Neural progenitor cell (in vitro differentiated cells): ENCODE results near the gene UBQLN3. TPM values are rescaled to one million over a fixed set of nuclear protein-coding genes. Genes with fewer than 3 reads are reported as not detected.

ENCODE experiments used
- DNase-seq: peaks from one replicate; pipeline ENCODE4 v3.0.0-alpha.2; 2016; ENCODE audit warnings: low spot score
- H2AFZ ChIP-seq: fragments of 200-600 bp; sonication (generic); replicated peaks from 2 replicates; pipeline ENCODE4 v1.6.1; 2016; ENCODE audit warnings: antibody characterized with exemption
- H3F3A ChIP-seq: fragments of 200-600 bp; sonication (generic); 2 replicates; pipeline ENCODE4 v1.6.1; 2016; ENCODE audit warnings: antibody characterized with exemption, low read depth
- H3K27ac ChIP-seq: fragments of 200-600 bp; sonication (generic); 2 replicates; pipeline ENCODE4 v1.5.1; 2016; ENCODE audit warnings: mild to moderate bottlenecking
- H3K27me3 ChIP-seq: fragments of 200-600 bp; sonication (generic); 2 replicates; pipeline ENCODE4 v1.6.1; 2016; ENCODE audit warnings: mild to moderate bottlenecking, moderate library complexity
- H3K36me3 ChIP-seq: fragments of 200-600 bp; sonication (generic); 2 replicates; pipeline ENCODE4 v1.5.1; 2016
- H3K4me1 ChIP-seq: fragments of 200-600 bp; sonication (generic); 2 replicates; pipeline ENCODE4 v1.6.1; 2016; ENCODE audit warnings: mixed run types
- H3K4me2 ChIP-seq: fragments of 200-600 bp; sonication (generic); 2 replicates; pipeline ENCODE4 v1.6.1; 2016
- H3K4me3 ChIP-seq: fragments of 200-600 bp; sonication (generic); 2 replicates; pipeline ENCODE4 v1.5.1; 2016
- H3K79me2 ChIP-seq: fragments of 200-600 bp; sonication (generic); 2 replicates; pipeline ENCODE4 v1.6.1; 2016; ENCODE audit warnings: low read depth
- H3K9ac ChIP-seq: fragments of 200-600 bp; sonication (generic); 2 replicates; pipeline ENCODE4 v1.6.1; 2016
- H3K9me3 ChIP-seq: fragments of 200-600 bp; sonication (generic); 2 replicates; pipeline ENCODE4 v1.5.1; 2016; ENCODE audit warnings: low read depth
- H4K20me1 ChIP-seq: fragments of 200-600 bp; sonication (generic); 2 replicates; pipeline ENCODE4 v1.6.1; 2016; ENCODE audit warnings: low read depth
- H3K27ac Mint-ChIP-seq: 3 replicates; pipeline ENCODE4 v1.8.0; 2021; ENCODE audit warnings: mixed read lengths
- H3K27me3 Mint-ChIP-seq: 2 replicates; pipeline ENCODE4 v1.8.0; 2022; ENCODE audit warnings: low read depth, mild to moderate bottlenecking, inconsistent platforms, moderate library complexity, mixed read lengths; ENCODE audit not compliant: insufficient read depth
- H3K36me3 Mint-ChIP-seq: 3 replicates; pipeline ENCODE4 v1.8.0; 2021; ENCODE audit warnings: mixed read lengths
- H3K4me1 Mint-ChIP-seq: 3 replicates; pipeline ENCODE4 v1.8.0; 2021; ENCODE audit warnings: mixed read lengths
- H3K4me3 Mint-ChIP-seq: 3 replicates; pipeline ENCODE4 v1.8.0; 2021; ENCODE audit warnings: mild to moderate bottlenecking, moderate library complexity, mixed read lengths
- H3K9me3 Mint-ChIP-seq: 3 replicates; pipeline ENCODE4 v1.8.0; 2020; ENCODE audit warnings: mixed read lengths
- CTCF ChIP-seq: fragments of 200-600 bp; sonication (generic); IDR thresholded peaks from 2 replicates; pipeline ENCODE4 v1.5.1; 2017; ENCODE audit warnings: antibody characterized with exemption, mild to moderate bottlenecking
- EZH2 ChIP-seq: fragments of 200-600 bp; sonication (generic); IDR thresholded peaks from 2 replicates; pipeline ENCODE4 v1.6.1; 2017; ENCODE audit warnings: antibody characterized with exemption, mild to moderate bottlenecking, moderate library complexity
- EZH2phosphoT487 ChIP-seq: fragments of 200-600 bp; sonication (generic); IDR thresholded peaks from 2 replicates; pipeline ENCODE4 v1.6.1; 2017; ENCODE audit warnings: antibody characterized with exemption
- total RNA-seq: library from RNA; depleted of rRNA; stranded (reverse); fragments of >200 nt; gene quantifications from 2 replicates; pipeline ENCODE4 v1.2.3, GENCODE V29; 2015; ENCODE audit warnings: low replicate concordance

Gene UBQLN3
- total RNA-seq, 1 donor from 2014 or later: 0.39 TPM

DNA sequence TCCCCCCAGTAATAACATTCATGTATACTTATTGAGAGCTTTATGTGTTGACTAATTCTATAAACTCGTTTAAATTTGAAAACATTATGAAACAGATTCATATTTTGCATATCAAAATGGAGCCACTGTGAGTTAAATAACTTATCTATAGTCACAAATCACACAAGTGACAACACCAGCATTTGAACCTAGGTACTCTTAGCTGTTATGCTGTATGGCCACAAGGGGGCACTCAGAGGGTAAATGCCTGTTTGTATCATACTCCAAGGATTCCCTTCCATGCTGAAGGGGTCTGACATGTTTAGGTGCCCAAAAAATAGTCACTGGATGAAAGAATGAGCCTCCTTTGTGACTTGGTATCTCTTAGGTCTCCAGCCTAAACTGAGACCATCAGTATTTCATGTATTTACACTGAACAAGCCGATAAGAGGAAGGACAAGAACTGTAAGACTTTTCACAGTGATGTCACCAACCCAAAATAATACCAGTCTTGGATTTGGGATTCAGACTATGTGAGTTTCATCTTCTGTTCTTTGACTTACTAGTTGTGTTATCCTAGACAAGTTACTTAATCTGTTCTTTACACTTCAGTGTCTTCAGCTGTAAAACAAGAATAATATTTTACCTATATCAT is 33.5 kb downstream of the UBQLN3 start:
- no peak overlapping the region for H3K4me2 ChIP-seq
- no peaks in the 10 kb centered on the region for H3K36me3 Mint-ChIP-seq
- no peaks in the 10 kb centered on the region for H4K20me1 ChIP-seq
- no peaks in the 10 kb centered on the region for H3K4me1 ChIP-seq
- H3K27ac ChIP-seq: no peak overlapping the region
- H3K36me3 ChIP-seq: no peaks in the 10 kb centered on the region
- H3K9me3 Mint-ChIP-seq: peaks cover 4% of the 10 kb centered on the region
- no peaks in the 10 kb centered on the region for H3K4me1 Mint-ChIP-seq
- no peak overlapping the region for H3K4me3 ChIP-seq
- no peak for TF ChIP-seq EZH2phosphoT487
- peak; percentile 87 for TF ChIP-seq CTCF
- no peak for TF ChIP-seq EZH2
- H3K27me3 ChIP-seq: no peaks in the 10 kb centered on the region
- H3K9me3 ChIP-seq: no peaks in the 10 kb centered on the region
- no peak overlapping the region for H3K4me3 Mint-ChIP-seq
- no peak overlapping the region for H2AFZ ChIP-seq
- no peaks in the 10 kb centered on the region for H3K79me2 ChIP-seq
- no peak overlapping the region for H3K9ac ChIP-seq
- H3F3A ChIP-seq: no peaks in the 10 kb centered on the region
- DNase-seq: peak; percentile 73
- H3K27ac Mint-ChIP-seq: no peak overlapping the region
- no peaks in the 10 kb centered on the region for H3K27me3 Mint-ChIP-seq

DNA sequence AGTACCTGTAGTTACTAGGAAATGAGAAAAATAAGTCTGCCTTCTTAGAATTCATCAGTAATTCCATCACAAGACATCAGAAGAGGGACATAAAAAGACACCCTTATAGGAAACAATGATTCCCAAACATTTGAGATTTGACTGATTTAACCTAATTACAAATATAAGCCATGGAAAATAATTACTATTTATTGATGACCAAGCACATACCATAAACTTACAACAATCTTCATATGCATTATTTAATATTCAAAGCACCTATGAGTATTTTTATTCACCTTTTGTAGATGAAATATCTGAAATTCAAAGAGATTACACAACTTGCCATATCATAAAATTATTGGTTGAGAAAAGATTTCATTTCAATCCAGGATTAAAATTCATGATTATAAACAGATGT is 35.8 kb downstream of the UBQLN3 start:
- TF ChIP-seq CTCF (no peak), EZH2 (no peak), EZH2phosphoT487 (no peak)
- no peaks in the 10 kb centered on the region for H3K4me1 ChIP-seq
- no peaks in the 10 kb centered on the region for H3K36me3 Mint-ChIP-seq
- H3K9me3 ChIP-seq: no peaks in the 10 kb centered on the region
- H3K4me2 ChIP-seq: no peak overlapping the region
- no peak overlapping the region for H3K4me3 Mint-ChIP-seq
- H3K79me2 ChIP-seq: no peaks in the 10 kb centered on the region
- no peak overlapping the region for H3K4me3 ChIP-seq
- no peaks in the 10 kb centered on the region for H3K36me3 ChIP-seq
- H3K27ac ChIP-seq: no peak overlapping the region
- no peak overlapping the region for H2AFZ ChIP-seq
- H3K27me3 Mint-ChIP-seq: no peaks in the 10 kb centered on the region
- peaks cover 4% of the 10 kb centered on the region for H3K9me3 Mint-ChIP-seq
- no peaks in the 10 kb centered on the region for H3F3A ChIP-seq
- H3K9ac ChIP-seq: no peak overlapping the region
- no peak for DNase-seq
- no peak overlapping the region for H3K27ac Mint-ChIP-seq
- no peaks in the 10 kb centered on the region for H3K4me1 Mint-ChIP-seq
- no peaks in the 10 kb centered on the region for H3K27me3 ChIP-seq
- no peaks in the 10 kb centered on the region for H4K20me1 ChIP-seq

DNA sequence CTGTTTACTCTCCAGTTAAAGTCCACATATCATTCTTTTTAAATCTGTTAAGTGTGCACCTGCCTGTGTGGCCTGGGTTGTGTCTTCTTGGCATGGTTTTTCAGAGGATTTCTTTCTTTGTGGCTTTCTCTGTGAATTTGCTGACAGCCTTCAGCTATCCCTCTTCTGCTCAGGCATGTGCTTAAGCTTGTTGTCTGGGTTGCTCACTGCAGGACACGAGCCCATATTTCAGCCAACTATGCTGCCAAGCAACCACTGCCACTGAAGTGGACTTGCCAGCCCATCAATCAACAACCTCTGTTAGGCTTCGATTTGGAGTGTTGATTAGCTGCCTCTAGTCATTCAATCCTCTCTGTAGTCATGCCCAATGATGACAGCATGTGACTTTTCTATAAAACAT is 42.2 kb downstream of the UBQLN3 start:
- H3K4me1 Mint-ChIP-seq: no peaks in the 10 kb centered on the region
- H3K27me3 ChIP-seq: no peaks in the 10 kb centered on the region
- no peaks in the 10 kb centered on the region for H3K9me3 Mint-ChIP-seq
- H3K9ac ChIP-seq: no peak overlapping the region
- TF ChIP-seq EZH2 (no peak), CTCF (no peak), EZH2phosphoT487 (no peak)
- no peak overlapping the region for H2AFZ ChIP-seq
- no peaks in the 10 kb centered on the region for H3K9me3 ChIP-seq
- no peak overlapping the region for H3K4me3 ChIP-seq
- H3K36me3 ChIP-seq: no peaks in the 10 kb centered on the region
- H3K4me1 ChIP-seq: no peaks in the 10 kb centered on the region
- no peak overlapping the region for H3K4me3 Mint-ChIP-seq
- H3K36me3 Mint-ChIP-seq: no peaks in the 10 kb centered on the region
- H4K20me1 ChIP-seq: no peaks in the 10 kb centered on the region
- H3F3A ChIP-seq: no peaks in the 10 kb centered on the region
- no peaks in the 10 kb centered on the region for H3K27me3 Mint-ChIP-seq
- H3K27ac Mint-ChIP-seq: no peak overlapping the region
- H3K4me2 ChIP-seq: no peak overlapping the region
- no peak for DNase-seq
- no peaks in the 10 kb centered on the region for H3K79me2 ChIP-seq
- H3K27ac ChIP-seq: no peak overlapping the region
